WTC11 (cell line): ENCODE measurements around the gene APLF.

Experiments used
- ELF4 ChIP-seq: sonication (generic); formaldehyde crosslinking; IDR thresholded peaks from 2 replicates; pipeline ENCODE4 v1.8.1; 2022; ENCODE audit warnings: low read depth, mild to moderate bottlenecking, moderate library complexity, missing genetic modification reagents
- FOXJ3 ChIP-seq: sonication (generic); formaldehyde crosslinking; IDR thresholded peaks from 2 replicates; pipeline ENCODE4 v1.9.0; 2021; ENCODE audit warnings: missing genetic modification reagents, mild to moderate bottlenecking, borderline replicate concordance
- FOXK1 ChIP-seq: sonication (generic); formaldehyde crosslinking; IDR thresholded peaks from 2 replicates; pipeline ENCODE4 v1.8.0; 2022; ENCODE audit warnings: mild to moderate bottlenecking, moderate library complexity, missing genetic modification reagents
- SP1 ChIP-seq: sonication (generic); formaldehyde crosslinking; conservative IDR thresholded peaks from 2 replicates; pipeline ENCODE4 v1.8.1; 2022; ENCODE audit warnings: missing genetic modification reagents
- ZNF263 ChIP-seq: sonication (generic); formaldehyde crosslinking; IDR thresholded peaks from 2 replicates; pipeline ENCODE4 v1.8.1; 2022; ENCODE audit warnings: low read depth, mild to moderate bottlenecking, moderate library complexity, missing genetic modification reagents
- TF ChIP-seq, protein P1 (sequence below): fragments of 200-600 bp; IDR thresholded peaks from 2 replicates; pipeline ENCODE4 v1.8.0; 2022; ENCODE audit warnings: antibody characterized with exemption
- TF ChIP-seq, protein P2 (sequence below): sonication (generic); formaldehyde crosslinking; IDR thresholded peaks from 2 replicates; pipeline ENCODE4 v1.8.1; 2023; ENCODE audit warnings: mild to moderate bottlenecking, missing genetic modification reagents
- TF ChIP-seq, protein P3 (sequence below): sonication (generic); formaldehyde crosslinking; IDR thresholded peaks from 2 replicates; pipeline ENCODE4 v1.8.1; 2022; ENCODE audit warnings: mild to moderate bottlenecking, moderate library complexity, missing genetic modification reagents
- TF ChIP-seq, protein P4 (sequence below): sonication (generic); formaldehyde crosslinking; IDR thresholded peaks from 2 replicates; pipeline ENCODE4 v1.8.0; 2022; ENCODE audit warnings: mild to moderate bottlenecking, missing genetic modification reagents
- TF ChIP-seq, protein P5 (sequence below): sonication (generic); formaldehyde crosslinking; IDR thresholded peaks from 2 replicates; pipeline ENCODE4 v1.8.1; 2022; ENCODE audit warnings: missing genetic modification reagents, borderline replicate concordance

DNA sequence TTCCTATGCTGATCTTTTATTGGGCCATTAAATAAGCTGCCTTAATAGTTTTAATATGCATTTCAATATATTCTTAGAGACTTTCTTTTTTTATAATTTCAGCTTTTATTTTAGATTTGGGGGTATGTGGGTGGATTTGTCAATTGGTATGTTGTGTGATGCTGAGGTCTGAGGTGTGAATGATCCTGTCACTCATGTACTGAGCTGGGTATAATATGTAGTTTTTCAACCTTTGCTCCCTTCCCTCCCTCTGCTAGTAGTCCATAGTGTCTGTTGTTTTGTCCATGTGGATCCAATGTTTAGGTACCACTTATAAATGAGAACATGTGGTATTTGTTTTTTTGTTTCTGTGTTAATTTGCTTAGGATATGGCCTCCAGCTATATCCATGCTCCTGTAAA, 140.5 kb downstream of the APLF start:
- TF ChIP-seq ZNF263 (CRISPR knock-in tag) = no peak
- TF ChIP-seq, protein P1, sequence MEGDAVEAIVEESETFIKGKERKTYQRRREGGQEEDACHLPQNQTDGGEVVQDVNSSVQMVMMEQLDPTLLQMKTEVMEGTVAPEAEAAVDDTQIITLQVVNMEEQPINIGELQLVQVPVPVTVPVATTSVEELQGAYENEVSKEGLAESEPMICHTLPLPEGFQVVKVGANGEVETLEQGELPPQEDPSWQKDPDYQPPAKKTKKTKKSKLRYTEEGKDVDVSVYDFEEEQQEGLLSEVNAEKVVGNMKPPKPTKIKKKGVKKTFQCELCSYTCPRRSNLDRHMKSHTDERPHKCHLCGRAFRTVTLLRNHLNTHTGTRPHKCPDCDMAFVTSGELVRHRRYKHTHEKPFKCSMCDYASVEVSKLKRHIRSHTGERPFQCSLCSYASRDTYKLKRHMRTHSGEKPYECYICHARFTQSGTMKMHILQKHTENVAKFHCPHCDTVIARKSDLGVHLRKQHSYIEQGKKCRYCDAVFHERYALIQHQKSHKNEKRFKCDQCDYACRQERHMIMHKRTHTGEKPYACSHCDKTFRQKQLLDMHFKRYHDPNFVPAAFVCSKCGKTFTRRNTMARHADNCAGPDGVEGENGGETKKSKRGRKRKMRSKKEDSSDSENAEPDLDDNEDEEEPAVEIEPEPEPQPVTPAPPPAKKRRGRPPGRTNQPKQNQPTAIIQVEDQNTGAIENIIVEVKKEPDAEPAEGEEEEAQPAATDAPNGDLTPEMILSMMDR = no peak
- TF ChIP-seq, protein P2, sequence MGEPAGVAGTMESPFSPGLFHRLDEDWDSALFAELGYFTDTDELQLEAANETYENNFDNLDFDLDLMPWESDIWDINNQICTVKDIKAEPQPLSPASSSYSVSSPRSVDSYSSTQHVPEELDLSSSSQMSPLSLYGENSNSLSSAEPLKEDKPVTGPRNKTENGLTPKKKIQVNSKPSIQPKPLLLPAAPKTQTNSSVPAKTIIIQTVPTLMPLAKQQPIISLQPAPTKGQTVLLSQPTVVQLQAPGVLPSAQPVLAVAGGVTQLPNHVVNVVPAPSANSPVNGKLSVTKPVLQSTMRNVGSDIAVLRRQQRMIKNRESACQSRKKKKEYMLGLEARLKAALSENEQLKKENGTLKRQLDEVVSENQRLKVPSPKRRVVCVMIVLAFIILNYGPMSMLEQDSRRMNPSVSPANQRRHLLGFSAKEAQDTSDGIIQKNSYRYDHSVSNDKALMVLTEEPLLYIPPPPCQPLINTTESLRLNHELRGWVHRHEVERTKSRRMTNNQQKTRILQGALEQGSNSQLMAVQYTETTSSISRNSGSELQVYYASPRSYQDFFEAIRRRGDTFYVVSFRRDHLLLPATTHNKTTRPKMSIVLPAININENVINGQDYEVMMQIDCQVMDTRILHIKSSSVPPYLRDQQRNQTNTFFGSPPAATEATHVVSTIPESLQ (CRISPR knock-in tag) = no peak
- TF ChIP-seq ELF4 (CRISPR knock-in tag) = no peak
- TF ChIP-seq, protein P3, sequence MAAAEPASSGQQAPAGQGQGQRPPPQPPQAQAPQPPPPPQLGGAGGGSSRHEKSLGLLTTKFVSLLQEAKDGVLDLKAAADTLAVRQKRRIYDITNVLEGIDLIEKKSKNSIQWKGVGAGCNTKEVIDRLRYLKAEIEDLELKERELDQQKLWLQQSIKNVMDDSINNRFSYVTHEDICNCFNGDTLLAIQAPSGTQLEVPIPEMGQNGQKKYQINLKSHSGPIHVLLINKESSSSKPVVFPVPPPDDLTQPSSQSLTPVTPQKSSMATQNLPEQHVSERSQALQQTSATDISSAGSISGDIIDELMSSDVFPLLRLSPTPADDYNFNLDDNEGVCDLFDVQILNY = no peak
- no peak for TF ChIP-seq FOXJ3
- TF ChIP-seq SP1 (CRISPR knock-in tag) = no peak
- TF ChIP-seq, protein P4, sequence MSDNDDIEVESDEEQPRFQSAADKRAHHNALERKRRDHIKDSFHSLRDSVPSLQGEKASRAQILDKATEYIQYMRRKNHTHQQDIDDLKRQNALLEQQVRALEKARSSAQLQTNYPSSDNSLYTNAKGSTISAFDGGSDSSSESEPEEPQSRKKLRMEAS (CRISPR knock-in tag) = no peak
- TF ChIP-seq, protein P5, sequence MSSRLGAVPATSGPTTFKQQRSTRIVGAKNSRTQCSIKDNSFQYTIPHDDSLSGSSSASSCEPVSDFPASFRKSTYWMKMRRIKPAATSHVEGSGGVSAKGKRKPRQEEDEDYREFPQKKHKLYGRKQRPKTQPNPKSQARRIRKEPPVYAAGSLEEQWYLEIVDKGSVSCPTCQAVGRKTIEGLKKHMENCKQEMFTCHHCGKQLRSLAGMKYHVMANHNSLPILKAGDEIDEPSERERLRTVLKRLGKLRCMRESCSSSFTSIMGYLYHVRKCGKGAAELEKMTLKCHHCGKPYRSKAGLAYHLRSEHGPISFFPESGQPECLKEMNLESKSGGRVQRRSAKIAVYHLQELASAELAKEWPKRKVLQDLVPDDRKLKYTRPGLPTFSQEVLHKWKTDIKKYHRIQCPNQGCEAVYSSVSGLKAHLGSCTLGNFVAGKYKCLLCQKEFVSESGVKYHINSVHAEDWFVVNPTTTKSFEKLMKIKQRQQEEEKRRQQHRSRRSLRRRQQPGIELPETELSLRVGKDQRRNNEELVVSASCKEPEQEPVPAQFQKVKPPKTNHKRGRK = no peak
- no peak for TF ChIP-seq FOXK1 (CRISPR knock-in tag)
